Naive thymus-derived CD8-positive, alpha-beta T cell (primary cell): ENCODE data around the gene SLC25A22. TPM values are rescaled to one million over a fixed set of nuclear protein-coding genes. Genes with fewer than 3 reads are reported as not detected.
A peak's percentile ranks its signal among the peaks of the same experiment; 100 is the strongest.

Source experiments
- ATAC-seq, 2 donors: fragments of 150-1000 bp; cut with Tn5 transposase in 1 of 2; sonication (Bioruptor Pico), chemical (Tn5 transposase) in 1 of 2; 1 replicate in 1 of 2; 2 replicates in 1 of 2; pipeline ENCODE4 v1.10.0; 2021; ENCODE audit warnings: mild to moderate bottlenecking in 2 of 2, moderate library complexity in 2 of 2
- POLR2A ChIA-PET: fragments of 350-600 bp; sonication (Branson Sonifier 250); formaldehyde crosslinking; loops from one replicate; lab custom pipeline; 2021; ENCODE audit warnings: antibody characterized with exemption; lab: Charles Lee
- DNase-seq, 10 donors: peaks; one replicate each; pipeline versions ENCODE4 v3.0.0 to v3.0.0-alpha.2; 2020 to 2022
- H3K27ac Mint-ChIP-seq, 10 donors: one replicate each; pipeline ENCODE4 v1.8.0; 2020 to 2022; ENCODE audit warnings: mild to moderate bottlenecking in 10 of 10, mixed read lengths in 10 of 10, moderate library complexity in 4 of 10, inconsistent platforms in 1 of 10
- H3K27me3 Mint-ChIP-seq, 5 donors: one replicate each; pipeline ENCODE4 v1.8.0; 2021 to 2022; ENCODE audit warnings: mixed read lengths in 5 of 5
- H3K36me3 Mint-ChIP-seq, 3 donors: one replicate each; pipeline ENCODE4 v1.8.0; 2020 to 2022; ENCODE audit warnings: mixed read lengths in 3 of 3, mild to moderate bottlenecking in 2 of 3, inconsistent platforms in 1 of 3
- H3K4me1 Mint-ChIP-seq, 4 donors: one replicate each; pipeline ENCODE4 v1.8.0; 2021 to 2022; ENCODE audit warnings: mixed read lengths in 4 of 4
- H3K4me3 Mint-ChIP-seq, 10 donors: one replicate each; pipeline ENCODE4 v1.8.0; 2020 to 2022; ENCODE audit warnings: mild to moderate bottlenecking in 10 of 10, mixed read lengths in 10 of 10, moderate library complexity in 6 of 10, inconsistent platforms in 1 of 10
- H3K9me3 Mint-ChIP-seq, 9 donors: one replicate each; pipeline ENCODE4 v1.8.0; 2020 to 2022; ENCODE audit warnings: mixed read lengths in 9 of 9, mild to moderate bottlenecking in 3 of 9, inconsistent platforms in 1 of 9, moderate library complexity in 1 of 9
- polyA plus RNA-seq, 3 donors: library from polyadenylated mRNA; unstranded; fragments of 300-500 nt; fragmentation: Illumina TruSeq; gene quantifications; one replicate each; pipeline ENCODE4 v1.2.3, GENCODE V29; 2021
- total RNA-seq, 8 experiments: library from RNA in 2 of 8; stranded (reverse) in 2 of 8; gene quantifications; one replicate each; pipeline ENCODE4 v1.2.3 and lab custom pipeline; 2021 to 2026

SLC25A22 gene
- total and polyA plus RNA-seq, 5 experiments from 2014 or later: 6.4 to 19.2 (median 16.4) TPM

GRCh38 chr11:772429-773390 lies 25.4 kb downstream of the SLC25A22 start:
- Mint-ChIP-seq H3K4me1 (peaks cover 5 to 20% (median 18%) of the 10 kb centered on the region in 4 donors), H3K36me3 (peaks cover 0 to 9% (median 0%) of the 10 kb centered on the region in 3 donors), H3K27ac (no peak overlapping the region), H3K27me3 (no peaks in the 10 kb centered on the region), H3K4me3 (no peak overlapping the region), H3K9me3 (no peaks in the 10 kb centered on the region)
- ATAC-seq (no peak), DNase-seq (no peak)
- POLR2A ChIA-PET: no interaction called here

GRCh38 chr11:771617-772204 lies 26.4 kb downstream of the SLC25A22 start:
- no peak for DNase-seq
- Mint-ChIP-seq H3K4me3 (no peak overlapping the region), H3K36me3 (peaks cover 0 to 9% (median 0%) of the 10 kb centered on the region in 3 donors)

GRCh38 chr11:770642-771616 lies 27.2 kb downstream of the SLC25A22 start:
- Mint-ChIP-seq H3K36me3 (peaks cover 0 to 9% (median 0%) of the 10 kb centered on the region in 3 donors), H3K9me3 (no peaks in the 10 kb centered on the region), H3K27ac (no peak overlapping the region), H3K4me3 (no peak overlapping the region), H3K27me3 (no peaks in the 10 kb centered on the region), H3K4me1 (peaks cover 2 to 14% (median 12%) of the 10 kb centered on the region in 4 donors)
- no peak for ATAC-seq
- POLR2A ChIA-PET: no interaction called here
- DNase-seq: no peak

More at GRCh38 chr11:771617-772204, 26.4 kb downstream of the SLC25A22 start:
- no peak for ATAC-seq
- no peaks in the 10 kb centered on the region for H3K27me3 Mint-ChIP-seq
- no peak overlapping the region for H3K27ac Mint-ChIP-seq
- POLR2A ChIA-PET: no interaction called here
- H3K4me1 Mint-ChIP-seq: peaks cover 5 to 20% (median 18%) of the 10 kb centered on the region in 4 donors
- H3K9me3 Mint-ChIP-seq: no peaks in the 10 kb centered on the region

- POLR2A ChIA-PET: no interaction called here
- DNase-seq (no peak), ATAC-seq (no peak)
- Mint-ChIP-seq H3K9me3 (no peaks in the 10 kb centered on the region), H3K27me3 (no peaks in the 10 kb centered on the region), H3K4me1 (peaks cover 0 to 10% (median 6%) of the 10 kb centered on the region in 4 donors), H3K27ac (no peak overlapping the region), H3K36me3 (peaks cover 0 to 13% (median 0%) of the 10 kb centered on the region in 3 donors), H3K4me3 (no peak overlapping the region)
Observed at GRCh38 chr11:769887-770641, 28.0 kb downstream of the SLC25A22 start.

- DNase-seq (no peak), ATAC-seq (no peak)
- POLR2A ChIA-PET: no interaction called here
- no peaks in the 10 kb centered on the region for H3K9me3 Mint-ChIP-seq
- no peaks in the 10 kb centered on the region for H3K27me3 Mint-ChIP-seq
- no peak overlapping the region for H3K4me3 Mint-ChIP-seq
- H3K27ac Mint-ChIP-seq: no peak overlapping the region
- H3K4me1 Mint-ChIP-seq: peaks cover 0 to 3% (median 1%) of the 10 kb centered on the region in 4 donors
- peaks cover 0 to 25% (median 0%) of the 10 kb centered on the region in 3 donors for H3K36me3 Mint-ChIP-seq
Observed at GRCh38 chr11:767238-767637, 30.8 kb downstream of the SLC25A22 start.

- Mint-ChIP-seq H3K27me3 (no peaks in the 10 kb centered on the region), H3K4me1 (peaks cover 0 to 3% (median 1%) of the 10 kb centered on the region in 4 donors), H3K4me3 (no peak overlapping the region), H3K36me3 (peaks cover 0 to 28% (median 0%) of the 10 kb centered on the region in 3 donors), H3K27ac (no peak overlapping the region), H3K9me3 (no peaks in the 10 kb centered on the region)
- DNase-seq (no peak), ATAC-seq (no peak)
- POLR2A ChIA-PET: no interaction called here
Observed at GRCh38 chr11:766936-767210, 31.2 kb downstream of the SLC25A22 start.

GRCh38 chr11:766106-766935 lies 31.8 kb downstream of the SLC25A22 start:
- Mint-ChIP-seq H3K36me3 (peaks cover 0 to 34% (median 0%) of the 10 kb centered on the region in 3 donors), H3K4me1 (peaks cover 0 to 3% (median 1%) of the 10 kb centered on the region in 4 donors), H3K9me3 (no peaks in the 10 kb centered on the region), H3K27ac (no peak overlapping the region), H3K27me3 (no peaks in the 10 kb centered on the region), H3K4me3 (no peak overlapping the region)
- POLR2A ChIA-PET: no interaction called here
- DNase-seq (no peak), ATAC-seq (no peak)

- H3K27ac Mint-ChIP-seq: peak overlapping the region in 2 of 10 donors; percentile 67 to 77
Observed at GRCh38 chr11:765802-766091, 32.3 kb downstream of the SLC25A22 start.

GRCh38 chr11:765025-765801 lies 32.9 kb downstream of the SLC25A22 start:
- H3K36me3 Mint-ChIP-seq: peaks cover 0 to 44% (median 0%) of the 10 kb centered on the region in 3 donors
- H3K4me1 Mint-ChIP-seq: peaks cover 0 to 3% (median 1%) of the 10 kb centered on the region in 4 donors
- ATAC-seq (peak; percentile 83 to 91), DNase-seq (peak; percentile 58 to 83 (median 66))
- H3K27me3 Mint-ChIP-seq: no peaks in the 10 kb centered on the region
- POLR2A ChIA-PET: no interaction called here
- peak overlapping the region in 1 of 10 donors; percentile 24 for H3K4me3 Mint-ChIP-seq
- peak overlapping the region in 4 of 10 donors; percentile 28 to 77 (median 50) for H3K27ac Mint-ChIP-seq
- no peaks in the 10 kb centered on the region for H3K9me3 Mint-ChIP-seq

More at GRCh38 chr11:765802-766091, 32.3 kb downstream of the SLC25A22 start:
- peaks cover 0 to 3% (median 1%) of the 10 kb centered on the region in 4 donors for H3K4me1 Mint-ChIP-seq
- ATAC-seq (no peak), DNase-seq (no peak)
- no peak overlapping the region for H3K4me3 Mint-ChIP-seq
- POLR2A ChIA-PET: no interaction called here
- no peaks in the 10 kb centered on the region for H3K27me3 Mint-ChIP-seq
- H3K36me3 Mint-ChIP-seq: peaks cover 0 to 40% (median 0%) of the 10 kb centered on the region in 3 donors
- H3K9me3 Mint-ChIP-seq: no peaks in the 10 kb centered on the region

GRCh38 chr11:764322-765024 lies 33.6 kb downstream of the SLC25A22 start:
- Mint-ChIP-seq H3K4me3 (no peak overlapping the region), H3K27ac (peak overlapping the region in 4 of 10 donors; percentile 17 to 65 (median 44))
- no peak for DNase-seq

More at GRCh38 chr11:764322-765024, 33.6 kb downstream of the SLC25A22 start:
- Mint-ChIP-seq H3K9me3 (no peaks in the 10 kb centered on the region), H3K36me3 (peaks cover 0 to 45% (median 0%) of the 10 kb centered on the region in 3 donors), H3K4me1 (peaks cover 0 to 3% (median 1%) of the 10 kb centered on the region in 4 donors), H3K27me3 (no peaks in the 10 kb centered on the region)
- no peak for ATAC-seq
- POLR2A ChIA-PET: interaction anchor here (1.5 kb wide), 1 partner anchor 17 kb away, joined by 6 read pairs; the partner anchor contains the start of gene TALDO1
